K562 (cell line): ENCODE measurements around the gene ZCCHC4. TPM values are rescaled to one million over a fixed set of nuclear protein-coding genes. Genes with fewer than 3 reads are reported as not detected.
"Not testable (repeated sequence)": the region's sequence is repeated elsewhere in the genome, so short reads cannot be mapped to it uniquely, and the experiment has no call there.

Experiments
- ATAC-seq: fragments of 200-7000 bp; cut with Tn5 transposase; 3 replicates; pipeline ENCODE4 v1.9.1; 2020; ENCODE audit warnings: moderate library complexity
- BruUV-seq: library from RNA; stranded (reverse); fragments of 400-500 nt; replicated peaks from 2 replicates; lab custom pipeline; 2021; lab: Mats Ljungman, UMichigan
- CTCF ChIA-PET: fragments of 300-600 bp; formaldehyde crosslinking; extraction: SDS; loops from one replicate; lab custom pipeline; 2021; ENCODE audit warnings: low intra/inter-chr PET ratio; lab: Yijun Ruan, JAX
- POLR2A ChIA-PET: fragments of 300-600, 350-650 bp; sonication (Branson Sonifier 250); formaldehyde crosslinking; extraction: SDS; loops from one replicate; lab custom pipeline; 2021; ENCODE audit warnings: antibody characterized with exemption, inconsistent platforms; lab: Yijun Ruan, JAX
- DNase-seq, 4 experiments: peaks; one replicate each; pipeline versions ENCODE4 v3.0.0 to v3.0.0-alpha.2; 2011 to 2018; ENCODE audit warnings: low spot score in 3 of 4, mixed read lengths in 3 of 4; ENCODE audit errors: extremely low read depth in 1 of 4
- FAIRE-seq: peaks from 2 replicates; lab custom pipeline; 2011; peaks lifted over from hg19 to GRCh38; lab: Jason Lieb, UNC
- H2AFZ ChIP-seq: 2 replicates; pipeline ENCODE4 v1.6.0; 2011; ENCODE audit warnings: low read depth, low read length, control low read depth, inconsistent platforms
- H3K27ac ChIP-seq: fragments of 200-600 bp; 3 replicates; pipeline ENCODE4 v1.8.0; 2011; ENCODE audit warnings: low read depth, mild to moderate bottlenecking, control low read depth, inconsistent platforms, low read length, moderate library complexity, mixed read lengths; ENCODE audit errors: extremely low read depth
- H3K27me3 ChIP-seq, 2 experiments: fragments of 300-600 bp in 1 of 2; 2 replicates in 1 of 2; 3 replicates in 1 of 2; pipeline versions ENCODE4 v1.6.0 to v1.8.0; 2011; ENCODE audit warnings: inconsistent platforms in 2 of 2, low read length in 2 of 2, mild to moderate bottlenecking in 1 of 2, mixed read lengths in 1 of 2, moderate library complexity in 1 of 2; ENCODE audit not compliant: control insufficient read depth in 2 of 2, insufficient read depth in 2 of 2
- H3K36me3 ChIP-seq: fragments of 300-600 bp; 3 replicates; pipeline ENCODE4 v1.8.0; 2011; ENCODE audit warnings: mild to moderate bottlenecking, low read length, inconsistent platforms; ENCODE audit not compliant: control insufficient read depth, insufficient read depth
- H3K4me1 ChIP-seq, 2 experiments: fragments of 200-600 bp in 1 of 2; replicated peaks in 1 of 2; 2 replicates in 1 of 2; 3 replicates in 1 of 2; pipeline versions ENCODE4 v1.5.1 to v1.8.0; 2011; ENCODE audit warnings: inconsistent platforms in 2 of 2, low read length in 2 of 2, mild to moderate bottlenecking in 1 of 2, mixed read lengths in 1 of 2, moderate library complexity in 1 of 2; ENCODE audit not compliant: control insufficient read depth in 2 of 2, insufficient read depth in 2 of 2
- H3K4me2 ChIP-seq: 2 replicates; pipeline ENCODE4 v1.6.1; 2011; ENCODE audit warnings: low read length, control low read depth, inconsistent platforms, mixed read lengths; ENCODE audit not compliant: insufficient read depth
- H3K4me3 ChIP-seq: fragments of 200-600 bp; sonication (generic), shearing (Covaris generic); 2 replicates; pipeline ENCODE4 v1.5.1; 2016; ENCODE audit warnings: control low read depth, inconsistent platforms
- H3K79me2 ChIP-seq: fragments of 200-600 bp; 3 replicates; pipeline ENCODE4 v1.8.0; 2011; ENCODE audit warnings: low read length, inconsistent platforms; ENCODE audit not compliant: control insufficient read depth, insufficient read depth
- H3K9ac ChIP-seq, 2 experiments: 2 replicates each; pipeline versions ENCODE4 v1.6.0 to v1.6.1; 2011; ENCODE audit warnings: low read depth in 2 of 2, low read length in 2 of 2, control low read depth in 1 of 2, inconsistent platforms in 1 of 2, mild to moderate bottlenecking in 1 of 2, mixed read lengths in 1 of 2; ENCODE audit not compliant: insufficient read depth in 1 of 2
- H3K9me1 ChIP-seq: one replicate; pipeline ENCODE4 v1.6.0; 2011; ENCODE audit warnings: inconsistent platforms, mild to moderate bottlenecking, low read length, moderate library complexity; ENCODE audit not compliant: control insufficient read depth, insufficient read depth
- H3K9me3 ChIP-seq: replicated peaks from 2 replicates; pipeline ENCODE4 v1.5.1; 2011; ENCODE audit warnings: low read depth, low read length, inconsistent platforms; ENCODE audit not compliant: control insufficient read depth, insufficient read depth
- H4K20me1 ChIP-seq: replicated peaks from 2 replicates; pipeline ENCODE4 v1.6.1; 2011; ENCODE audit warnings: low read length, inconsistent platforms, mixed read lengths; ENCODE audit not compliant: control insufficient read depth, insufficient read depth
- WGBS: fragments of 100-300 bp; shearing (Covaris generic); methylation state at CpG from one replicate; pipeline ENCODE4 v1.1.6; 2016; ENCODE audit warnings: low coverage, mixed read lengths; ENCODE audit not compliant: insufficient coverage; ENCODE audit errors: missing lambda C conversion rate; 5-methylcytosine and 5-hydroxymethylcytosine counted together
- in situ Hi-C: fragments of 300-500 bp; cut with MboI; formaldehyde crosslinking; loops from 4 replicates; pipeline ENCODE4 v1.15.0; 2018; ENCODE audit warnings: inconsistent platforms, mixed read lengths
- intact Hi-C: fragments of 100-400 bp; cut with micrococcal nuclease; formaldehyde crosslinking; loops from 2 replicates; pipeline ENCODE4 v1.14.2; 2022
- polyA plus RNA-seq, 8 experiments: library from polyadenylated mRNA; depleted of rRNA in 4 of 8; stranded (reverse) in 5 of 8; unstranded in 3 of 8; fragments of >200 nt; fragmentation: Nextera tagmentation in 2 of 8; fragmentation: Illumina TruSeq in 1 of 8; extraction: Ambion mirVana in 2 of 8; extraction: Trizol in 1 of 8; gene quantifications; 2 replicates each; pipeline versions ENCODE4 v1.2.1 to v1.2.3, GENCODE V29; 2011 to 2014; ENCODE audit warnings: inconsistent platforms in 1 of 8, missing spikeins in 1 of 8
- total RNA-seq, 7 experiments: library from RNA; depleted of rRNA in 6 of 7; stranded (reverse); fragments of >200 nt in 6 of 7; fragmentation: Illumina TruSeq in 2 of 7; extraction: Trizol in 2 of 7; gene quantifications; 2 replicates each; pipeline versions ENCODE4 v1.2.1 to v1.2.3, GENCODE V29; 2011 to 2021; ENCODE audit warnings: low replicate concordance in 1 of 7
- TF ChIP-seq, protein P1 (sequence below): fragments of 200-800 bp; sonication (Bioruptor generic); IDR thresholded peaks from 2 replicates; pipeline ENCODE4 v1.6.1; 2016; ENCODE audit warnings: missing genetic modification characterization, missing compliant biosample characterization

Gene ZCCHC4
- total and polyA plus RNA-seq, 9 of the 15 experiments (the other 6 are each of a cell fraction or from before 2014, with no cell fraction given): 5.3 to 26.1 (median 15.2) TPM

DNA sequence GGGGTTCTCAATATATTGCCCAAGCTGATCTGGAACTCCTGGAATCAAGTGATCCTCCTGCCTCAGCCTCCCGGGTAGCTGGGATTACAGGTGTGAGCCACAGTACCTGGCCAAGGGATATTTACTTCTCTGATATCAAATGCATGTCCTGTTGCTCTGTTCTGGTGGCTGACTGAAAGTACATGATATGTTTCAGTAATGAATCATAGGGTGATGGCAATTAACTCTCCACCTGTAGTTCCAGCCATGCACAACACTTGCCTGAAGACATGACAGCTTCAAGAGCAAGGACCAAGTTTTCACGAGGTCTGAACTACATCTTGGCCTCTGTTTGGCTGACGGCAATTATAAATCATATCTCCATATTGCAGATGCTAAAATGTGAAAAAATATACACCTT is 9.1 kb downstream of the ZCCHC4 start (continued):
- TF ChIP-seq, protein P1, sequence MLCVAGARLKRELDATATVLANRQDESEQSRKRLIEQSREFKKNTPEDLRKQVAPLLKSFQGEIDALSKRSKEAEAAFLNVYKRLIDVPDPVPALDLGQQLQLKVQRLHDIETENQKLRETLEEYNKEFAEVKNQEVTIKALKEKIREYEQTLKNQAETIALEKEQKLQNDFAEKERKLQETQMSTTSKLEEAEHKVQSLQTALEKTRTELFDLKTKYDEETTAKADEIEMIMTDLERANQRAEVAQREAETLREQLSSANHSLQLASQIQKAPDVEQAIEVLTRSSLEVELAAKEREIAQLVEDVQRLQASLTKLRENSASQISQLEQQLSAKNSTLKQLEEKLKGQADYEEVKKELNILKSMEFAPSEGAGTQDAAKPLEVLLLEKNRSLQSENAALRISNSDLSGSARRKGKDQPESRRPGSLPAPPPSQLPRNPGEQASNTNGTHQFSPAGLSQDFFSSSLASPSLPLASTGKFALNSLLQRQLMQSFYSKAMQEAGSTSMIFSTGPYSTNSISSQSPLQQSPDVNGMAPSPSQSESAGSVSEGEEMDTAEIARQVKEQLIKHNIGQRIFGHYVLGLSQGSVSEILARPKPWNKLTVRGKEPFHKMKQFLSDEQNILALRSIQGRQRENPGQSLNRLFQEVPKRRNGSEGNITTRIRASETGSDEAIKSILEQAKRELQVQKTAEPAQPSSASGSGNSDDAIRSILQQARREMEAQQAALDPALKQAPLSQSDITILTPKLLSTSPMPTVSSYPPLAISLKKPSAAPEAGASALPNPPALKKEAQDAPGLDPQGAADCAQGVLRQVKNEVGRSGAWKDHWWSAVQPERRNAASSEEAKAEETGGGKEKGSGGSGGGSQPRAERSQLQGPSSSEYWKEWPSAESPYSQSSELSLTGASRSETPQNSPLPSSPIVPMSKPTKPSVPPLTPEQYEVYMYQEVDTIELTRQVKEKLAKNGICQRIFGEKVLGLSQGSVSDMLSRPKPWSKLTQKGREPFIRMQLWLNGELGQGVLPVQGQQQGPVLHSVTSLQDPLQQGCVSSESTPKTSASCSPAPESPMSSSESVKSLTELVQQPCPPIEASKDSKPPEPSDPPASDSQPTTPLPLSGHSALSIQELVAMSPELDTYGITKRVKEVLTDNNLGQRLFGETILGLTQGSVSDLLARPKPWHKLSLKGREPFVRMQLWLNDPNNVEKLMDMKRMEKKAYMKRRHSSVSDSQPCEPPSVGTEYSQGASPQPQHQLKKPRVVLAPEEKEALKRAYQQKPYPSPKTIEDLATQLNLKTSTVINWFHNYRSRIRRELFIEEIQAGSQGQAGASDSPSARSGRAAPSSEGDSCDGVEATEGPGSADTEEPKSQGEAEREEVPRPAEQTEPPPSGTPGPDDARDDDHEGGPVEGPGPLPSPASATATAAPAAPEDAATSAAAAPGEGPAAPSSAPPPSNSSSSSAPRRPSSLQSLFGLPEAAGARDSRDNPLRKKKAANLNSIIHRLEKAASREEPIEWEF (CRISPR knock-in tag): no peak

DNA sequence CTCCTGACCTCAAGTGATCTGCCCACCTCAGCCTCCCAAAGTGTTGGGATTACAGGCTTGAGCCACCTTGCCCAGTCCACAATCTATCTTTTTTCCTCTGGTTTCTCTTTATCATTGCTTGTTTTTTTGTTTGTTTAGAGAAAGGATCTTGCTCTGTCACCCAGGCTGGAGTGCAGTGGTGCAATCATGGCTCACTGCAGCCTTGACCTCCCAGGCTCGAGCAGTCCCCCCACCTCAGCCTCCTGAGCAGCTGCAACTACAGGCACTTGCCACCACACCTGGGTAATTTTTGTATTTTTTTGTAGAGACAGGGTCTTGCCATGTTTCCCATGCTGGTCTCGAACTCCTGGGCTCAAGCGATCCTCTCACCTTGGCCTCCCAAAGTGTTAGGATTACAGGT is 15.9 kb downstream of the ZCCHC4 start:
- H4K20me1 ChIP-seq, H3K27me3 ChIP-seq, H3K4me1 ChIP-seq, intact Hi-C loops, ATAC-seq, H3K4me2 ChIP-seq, H3K9me1 ChIP-seq, in situ Hi-C loops, H3K36me3 ChIP-seq, CTCF ChIA-PET, BruUV-seq, H3K79me2 ChIP-seq, H3K4me3 ChIP-seq, DNase-seq, H2AFZ ChIP-seq, FAIRE-seq, H3K9ac ChIP-seq, H3K9me3 ChIP-seq, H3K27ac ChIP-seq: not testable (repeated sequence)
- POLR2A ChIA-PET: interaction anchor here (0.7 kb wide), 1 partner anchor 27 kb away, joined by 3 read pairs; no protein-coding TSS in a partner anchor
- 92% methylated on average over 3 of the region's 3 CpGs for WGBS
